Esophagus (tissue), 2 donors: ENCODE measurements around the gene NAB2. TPM values are rescaled to one million over a fixed set of nuclear protein-coding genes. Genes with fewer than 3 reads are reported as not detected.
"Not testable (repeated sequence)": the region's sequence is repeated elsewhere in the genome, so short reads cannot be mapped to it uniquely, and the experiment has no call there.

ENCODE experiments used
- H3K27ac ChIP-seq, 2 donors: one replicate each; pipeline ENCODE4 v1.5.1; 2013; ENCODE audit warnings: low read depth in 2 of 2, mild to moderate bottlenecking in 2 of 2, inconsistent platforms in 1 of 2, low read length in 1 of 2, moderate library complexity in 1 of 2
- H3K27me3 ChIP-seq, 2 donors: one replicate each; pipeline ENCODE4 v1.6.1; 2013; ENCODE audit warnings: low read length in 2 of 2, control low read depth in 1 of 2, mild to moderate bottlenecking in 1 of 2; ENCODE audit not compliant: insufficient read depth in 2 of 2, control insufficient read depth in 1 of 2
- H3K36me3 ChIP-seq, 2 donors: one replicate each; pipeline ENCODE4 v1.6.1; 2013; ENCODE audit warnings: low read length in 1 of 2; ENCODE audit not compliant: control insufficient read depth in 2 of 2, insufficient read depth in 2 of 2
- H3K4me1 ChIP-seq, 2 donors: one replicate each; pipeline ENCODE4 v1.6.1; 2013; ENCODE audit warnings: low read length in 1 of 2; ENCODE audit not compliant: control insufficient read depth in 2 of 2, insufficient read depth in 2 of 2
- H3K4me3 ChIP-seq, 2 donors: one replicate each; pipeline ENCODE4 v1.5.1; 2013; ENCODE audit warnings: low read length in 2 of 2, mild to moderate bottlenecking in 2 of 2, low read depth in 1 of 2, moderate library complexity in 1 of 2
- H3K9me3 ChIP-seq, 2 donors: one replicate each; pipeline ENCODE4 v1.6.1; 2013; ENCODE audit warnings: mild to moderate bottlenecking in 2 of 2, low read depth in 1 of 2, low read length in 1 of 2, moderate library complexity in 1 of 2; ENCODE audit not compliant: control insufficient read depth in 2 of 2, insufficient read depth in 1 of 2
- WGBS, 2 donors: extraction: QIAGEN DNeasy Blood & Tissue Kit; methylation state at CpG; one replicate each; pipeline ENCODE4 v1.1.7; 2013; 5-methylcytosine and 5-hydroxymethylcytosine counted together
- polyA plus RNA-seq, 2 donors: library from polyadenylated mRNA; stranded (reverse); fragments of 200-250 nt; gene quantifications; one replicate each; pipeline ENCODE4 v1.2.3, GENCODE V29; 2013
- donor health status: healthy with polysubstance abuse.
- donor health status: Bipolar disorder and iron deficiency.

NAB2 gene
- polyA plus RNA-seq, 2 donors = 11.6 to 19.3 TPM

GRCh38 chr12:57063991-57064685, 24.8 kb upstream of the NAB2 start:
- H3K27me3 ChIP-seq = no peaks in the 10 kb centered on the region

GRCh38 chr12:57066245-57066644, 22.7 kb upstream of the NAB2 start:
- H3K27ac ChIP-seq = no peak overlapping the region
- no peaks in the 10 kb centered on the region for H3K36me3 ChIP-seq

More at GRCh38 chr12:57063991-57064685, 24.8 kb upstream of the NAB2 start:
- Histone ChIP-seq H3K4me1 (no peaks in the 10 kb centered on the region), H3K27ac (no peak overlapping the region), H3K4me3 (no peak overlapping the region), H3K36me3 (peaks cover 4 to 9% of the 10 kb centered on the region in 2 donors), H3K9me3 (no peaks in the 10 kb centered on the region)
- 36 to 51% methylated on average over 5 of the region's 5 CpGs for WGBS, 2 donors

GRCh38 chr12:57069523-57069922, 19.4 kb upstream of the NAB2 start:
- Histone ChIP-seq H3K9me3 (no peaks in the 10 kb centered on the region), H3K27ac (peak overlapping the region; percentile 57 to 81), H3K36me3 (no peaks in the 10 kb centered on the region), H3K4me3 (no peak overlapping the region), H3K4me1 (no peaks in the 10 kb centered on the region), H3K27me3 (no peaks in the 10 kb centered on the region)
- 19 to 23% methylated on average over 3 of the region's 3 CpGs for WGBS, 2 donors

More at GRCh38 chr12:57066245-57066644, 22.7 kb upstream of the NAB2 start:
- no peaks in the 10 kb centered on the region for H3K9me3 ChIP-seq
- no peaks in the 10 kb centered on the region for H3K27me3 ChIP-seq
- H3K4me3 ChIP-seq = no peak overlapping the region
- WGBS, 2 donors = 80 to 82% methylated on average over 2 of the region's 2 CpGs
- H3K4me1 ChIP-seq = no peaks in the 10 kb centered on the region

GRCh38 chr12:57072661-57073060, 16.3 kb upstream of the NAB2 start:
- peak overlapping the region in 1 of 2 donors; percentile 25 for H3K27ac ChIP-seq
- no peaks in the 10 kb centered on the region for H3K27me3 ChIP-seq
- H3K36me3 ChIP-seq = no peaks in the 10 kb centered on the region
- no peaks in the 10 kb centered on the region for H3K9me3 ChIP-seq
- no peak overlapping the region for H3K4me3 ChIP-seq
- 45 to 59% methylated on average over 2 of the region's 2 CpGs for WGBS, 2 donors
- H3K4me1 ChIP-seq = no peaks in the 10 kb centered on the region

GRCh38 chr12:57073566-57074450, 15.1 kb upstream of the NAB2 start:
- H3K36me3 ChIP-seq, H3K4me3 ChIP-seq, H3K9me3 ChIP-seq, H3K27me3 ChIP-seq, H3K4me1 ChIP-seq, H3K27ac ChIP-seq: not testable (repeated sequence)
- WGBS, 2 donors = 81% methylated on average over 6 of the region's 6 CpGs

GRCh38 chr12:57078519-57079404, 10.2 kb upstream of the NAB2 start, which contains the start of gene NEMP1:
TSS of gene NEMP1 (minus strand) at chr12:57078791. CDS start at chr12:57078745, 46 bp downstream.
- H3K36me3 ChIP-seq = no peaks in the 10 kb centered on the region
- no peaks in the 10 kb centered on the region for H3K4me1 ChIP-seq
- no peaks in the 10 kb centered on the region for H3K9me3 ChIP-seq
- peak within 1 kb of the TSS; percentile 74 to 75 for H3K27ac ChIP-seq
- peak within 1 kb of the TSS; percentile 76 to 84 for H3K4me3 ChIP-seq
- WGBS, 2 donors = 0% methylated on average over 39 of the region's 39 CpGs
- no peaks in the 10 kb centered on the region for H3K27me3 ChIP-seq

GRCh38 chr12:57079821-57080220, 9.1 kb upstream of the NAB2 start:
- Histone ChIP-seq H3K36me3 (no peaks in the 10 kb centered on the region), H3K4me1 (no peaks in the 10 kb centered on the region), H3K27me3 (no peaks in the 10 kb centered on the region), H3K4me3 (no peak overlapping the region), H3K9me3 (no peaks in the 10 kb centered on the region), H3K27ac (peak overlapping the region; percentile 18 to 75)
- WGBS, 2 donors = 71 to 83% methylated on average over 1 of the region's 1 CpG

- 100% methylated on average over 1 of the region's 1 CpG for WGBS, 2 donors
- Histone ChIP-seq H3K9me3 (no peaks in the 10 kb centered on the region), H3K36me3 (no peaks in the 10 kb centered on the region), H3K27ac (no peak overlapping the region), H3K27me3 (no peaks in the 10 kb centered on the region), H3K4me3 (no peak overlapping the region), H3K4me1 (peaks cover 0 to 2% of the 10 kb centered on the region in 2 donors)
Observed at GRCh38 chr12:57080855-57081254, 8.1 kb upstream of the NAB2 start.

GRCh38 chr12:57085999-57086492, 2.9 kb upstream of the NAB2 start:
- H3K27me3 ChIP-seq = no peaks in the 10 kb centered on the region
- 4 to 31% methylated on average over 12 of the region's 12 CpGs for WGBS, 2 donors

More at GRCh38 chr12:57085999-57086492, 2.9 kb upstream of the NAB2 start:
- no peaks in the 10 kb centered on the region for H3K9me3 ChIP-seq
- peaks cover 0 to 3% of the 10 kb centered on the region in 2 donors for H3K36me3 ChIP-seq
- peak overlapping the region in 1 of 2 donors; percentile 2 for H3K4me3 ChIP-seq
- H3K4me1 ChIP-seq = peaks cover 3 to 11% of the 10 kb centered on the region in 2 donors
- peak overlapping the region; percentile 98 to 99 for H3K27ac ChIP-seq
